ENCODE results near the gene DKK3.
A peak's percentile ranks its signal among the peaks of the same experiment; 100 is the strongest.

Gene DKK3

DNA sequence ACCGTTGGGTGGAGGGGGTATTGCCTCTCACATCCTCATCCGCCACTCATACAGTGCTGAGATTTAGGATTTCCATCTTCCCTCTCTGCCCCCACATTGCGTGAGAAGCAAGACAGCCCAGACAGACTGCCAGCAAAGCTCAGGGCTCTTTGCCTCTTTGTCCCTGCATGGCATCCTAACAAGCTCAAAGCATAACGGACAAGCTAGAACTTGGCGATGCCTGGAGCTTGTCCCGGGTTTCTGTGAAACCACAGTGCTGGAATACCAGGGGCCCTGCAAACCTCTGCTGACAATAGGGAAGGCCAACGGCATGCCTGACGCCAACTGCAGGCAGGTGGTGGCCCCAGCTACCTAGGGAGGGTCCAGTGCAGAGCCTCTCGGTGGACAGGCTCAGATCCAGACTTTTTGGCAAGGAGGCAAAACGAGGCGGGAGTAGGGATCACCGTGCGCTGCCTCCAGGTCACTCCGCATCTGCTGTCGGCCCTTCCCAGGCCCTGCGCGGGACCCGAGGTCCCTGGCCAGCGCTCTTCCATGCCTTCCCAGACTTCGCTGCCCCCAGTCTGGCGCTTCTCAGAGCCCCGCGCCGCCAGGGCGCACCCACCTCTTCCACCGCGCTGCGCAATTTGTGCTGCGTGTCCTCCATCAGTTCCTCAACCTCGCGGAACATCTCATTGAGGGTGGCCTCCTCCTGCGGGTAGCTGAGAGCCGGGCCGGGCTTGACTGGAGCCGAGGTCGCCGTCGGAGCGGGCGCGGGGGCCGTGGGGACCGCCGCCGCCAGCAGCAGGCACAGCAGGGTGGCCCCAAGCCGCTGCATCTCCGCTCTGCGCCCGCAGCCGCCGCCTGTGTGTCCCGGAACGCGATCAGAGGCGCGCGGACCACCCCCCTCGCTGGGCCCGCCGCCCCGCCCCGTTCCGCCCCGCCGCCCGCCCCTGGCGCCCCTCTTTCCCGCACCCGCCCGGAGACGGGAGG, at the start of gene DKK3:
Gene DKK3, minus strand, starts transcription at position 858 of the 969 bp plus-strand sequence. Its CDS starts 44 bp downstream, at position 814.
- no peak for DNase-seq (ENCODE audit: low read depth, low spot score)
- H3K9me3 ChIP-seq (ENCODE audit: low read depth, low read length): no peaks in the 10 kb centered on the region
- TF ChIP-seq EZH2 (IDR thresholded peaks at IDR 0.05) (no peak), POLR2AphosphoS5 (IDR thresholded peaks at IDR 0.05; ENCODE audit: borderline replicate concordance, low read depth, low read length) (no peak), FOXP2 (optimal IDR thresholded peaks at IDR 0.05; ENCODE audit: control extremely low read depth, extremely low read length, insufficient read depth) (no peak)
- peak within 1 kb of the TSS; percentile 15 for H3K9ac ChIP-seq (ENCODE audit: insufficient read length)
- no peaks in the 10 kb centered on the region for H3K36me3 ChIP-seq (ENCODE audit: insufficient read depth, low read length)
- no peak within 1 kb of the TSS for H3K27ac ChIP-seq
- H3K4me3 ChIP-seq: peak within 1 kb of the TSS; percentile 79

GRCh38 chr11:12057299-12057980, 49.0 kb upstream of the DKK3 start:
- no peak overlapping the region for H3K9ac ChIP-seq (ENCODE audit: insufficient read length)
- H3K27ac ChIP-seq: no peak overlapping the region
- DNase-seq (ENCODE audit: low read depth, low spot score): no peak
- H3K4me3 ChIP-seq: no peak overlapping the region
- TF ChIP-seq POLR2AphosphoS5 (IDR thresholded peaks at IDR 0.05; ENCODE audit: borderline replicate concordance, low read depth, low read length) (no peak), FOXP2 (optimal IDR thresholded peaks at IDR 0.05; ENCODE audit: control extremely low read depth, extremely low read length, insufficient read depth) (no peak), EZH2 (IDR thresholded peaks at IDR 0.05) (no peak)
- H3K9me3 ChIP-seq (ENCODE audit: low read depth, low read length): no peaks in the 10 kb centered on the region
- H3K36me3 ChIP-seq (ENCODE audit: insufficient read depth, low read length): no peaks in the 10 kb centered on the region

DNA sequence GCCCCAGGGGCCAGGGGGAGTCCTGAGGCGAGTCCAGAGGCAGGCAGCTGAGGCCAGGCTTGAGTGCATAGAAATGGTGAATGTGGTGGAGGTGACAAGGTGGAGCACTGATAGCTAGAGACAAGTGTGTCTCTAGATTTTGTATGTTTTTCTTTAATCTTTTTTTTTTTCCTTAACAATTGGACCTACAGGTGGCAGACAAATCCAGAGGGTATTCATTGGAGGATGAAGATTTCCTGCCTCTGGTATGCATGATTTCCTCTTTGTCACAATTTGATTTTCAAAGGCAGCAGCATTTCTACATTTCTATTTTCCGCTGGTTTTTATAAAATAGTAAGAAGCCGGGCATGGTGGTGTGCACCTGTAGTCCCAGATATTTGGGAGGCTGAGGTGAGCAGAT, 47.7 kb upstream of the DKK3 start:
- H3K9ac ChIP-seq (ENCODE audit: insufficient read length): no peak overlapping the region
- H3K27ac ChIP-seq: no peak overlapping the region
- TF ChIP-seq FOXP2 (optimal IDR thresholded peaks at IDR 0.05; ENCODE audit: control extremely low read depth, extremely low read length, insufficient read depth) (no peak), POLR2AphosphoS5 (IDR thresholded peaks at IDR 0.05; ENCODE audit: borderline replicate concordance, low read depth, low read length) (no peak), EZH2 (IDR thresholded peaks at IDR 0.05) (no peak)
- H3K36me3 ChIP-seq (ENCODE audit: insufficient read depth, low read length): no peaks in the 10 kb centered on the region
- no peak overlapping the region for H3K4me3 ChIP-seq
- H3K9me3 ChIP-seq (ENCODE audit: low read depth, low read length): no peaks in the 10 kb centered on the region
- no peak for DNase-seq (ENCODE audit: low read depth, low spot score)

DNA sequence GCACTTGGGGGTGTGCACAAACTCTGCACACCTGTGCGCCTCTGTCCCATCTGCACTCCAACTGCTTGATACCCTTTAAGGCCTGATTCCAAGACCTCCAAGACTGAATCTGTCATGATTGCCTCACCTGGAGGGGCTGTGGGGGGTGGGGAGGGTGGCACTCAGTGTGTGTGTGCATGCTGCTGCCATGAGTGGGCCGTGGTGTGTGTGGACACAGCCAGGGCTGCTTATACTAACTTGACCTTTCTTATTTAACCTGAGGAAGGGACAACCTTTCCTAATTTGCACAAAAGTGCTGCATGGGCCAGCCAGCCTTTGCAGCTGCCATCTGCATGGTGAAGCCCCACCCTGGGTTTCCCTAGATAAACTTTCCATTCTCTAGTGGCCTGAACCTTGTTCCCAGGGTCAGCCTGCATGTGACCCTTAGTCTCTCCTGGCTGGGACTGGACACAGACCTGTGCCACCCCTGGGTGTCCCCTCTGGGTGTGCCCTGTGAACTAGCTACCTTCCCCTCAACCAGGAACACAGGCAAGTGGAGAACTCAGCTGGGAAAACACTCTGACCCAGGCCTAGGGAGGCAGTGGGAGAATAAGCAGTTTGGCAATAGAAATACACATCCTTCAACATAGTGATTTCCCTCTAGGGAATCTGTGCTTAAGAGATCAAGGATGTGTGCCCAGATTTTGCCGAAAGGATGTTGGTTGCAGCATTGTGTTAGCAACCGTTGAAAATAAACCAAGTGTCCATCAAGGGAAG, 45.4 kb upstream of the DKK3 start:
- no peak overlapping the region for H3K4me3 ChIP-seq
- H3K36me3 ChIP-seq (ENCODE audit: insufficient read depth, low read length): no peaks in the 10 kb centered on the region
- H3K9ac ChIP-seq (ENCODE audit: insufficient read length): no peak overlapping the region
- no peak overlapping the region for H3K27ac ChIP-seq
- DNase-seq (ENCODE audit: low read depth, low spot score): no peak
- H3K9me3 ChIP-seq (ENCODE audit: low read depth, low read length): no peaks in the 10 kb centered on the region
- TF ChIP-seq EZH2 (IDR thresholded peaks at IDR 0.05) (no peak), POLR2AphosphoS5 (IDR thresholded peaks at IDR 0.05; ENCODE audit: borderline replicate concordance, low read depth, low read length) (no peak), FOXP2 (optimal IDR thresholded peaks at IDR 0.05; ENCODE audit: control extremely low read depth, extremely low read length, insufficient read depth) (no peak)

DNA sequence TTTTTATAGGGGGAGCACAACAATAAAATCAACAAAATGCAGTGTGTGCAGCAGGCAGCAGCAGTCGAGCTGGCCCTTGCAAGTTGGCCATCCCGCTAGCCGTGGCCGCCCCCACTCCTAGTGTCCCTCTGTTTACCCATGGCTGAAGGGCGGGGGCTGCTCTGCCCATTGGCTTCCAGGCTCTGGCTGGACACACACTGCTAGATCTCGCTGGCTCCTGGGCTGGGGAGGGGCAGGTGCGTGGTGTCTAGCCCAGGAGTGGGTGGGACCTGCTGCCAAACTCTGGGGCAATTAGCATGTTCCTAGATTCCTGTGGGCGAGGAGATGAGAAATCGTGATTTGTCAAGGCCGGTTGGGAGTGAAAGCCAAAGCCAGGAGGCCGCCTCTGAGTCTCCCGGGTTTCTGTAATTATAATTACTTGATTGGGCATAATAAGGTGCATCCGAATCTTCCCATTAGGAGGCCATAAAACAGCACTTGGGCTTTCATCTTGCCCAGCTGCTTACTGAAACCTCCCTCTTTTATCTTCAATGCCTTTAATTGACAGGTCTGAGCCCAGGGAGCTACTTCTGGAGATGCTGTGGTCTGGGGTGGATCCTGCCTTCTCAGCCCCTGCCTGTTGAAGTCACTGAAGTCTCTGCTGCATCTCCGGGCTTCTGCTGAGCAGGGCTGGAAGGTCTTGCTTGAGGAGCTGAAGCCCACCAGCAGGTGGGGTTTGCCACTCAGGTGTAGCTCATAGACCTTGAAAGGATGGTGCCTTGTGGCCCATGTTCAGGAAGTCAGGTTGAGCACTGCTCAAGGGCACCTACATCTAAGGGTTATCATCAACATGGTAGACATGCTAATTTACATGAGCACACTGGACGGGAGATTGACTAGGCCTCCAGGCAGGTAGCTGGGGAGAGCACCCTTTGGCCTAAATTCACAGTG, 44.5 kb upstream of the DKK3 start:
- Histone ChIP-seq H3K9ac (ENCODE audit: insufficient read length) (no peak overlapping the region), H3K9me3 (ENCODE audit: low read depth, low read length) (no peaks in the 10 kb centered on the region), H3K27ac (no peak overlapping the region), H3K4me3 (no peak overlapping the region), H3K36me3 (ENCODE audit: insufficient read depth, low read length) (no peaks in the 10 kb centered on the region)
- TF ChIP-seq FOXP2 (optimal IDR thresholded peaks at IDR 0.05; ENCODE audit: control extremely low read depth, extremely low read length, insufficient read depth): no peak
- no peak for TF ChIP-seq POLR2AphosphoS5 (IDR thresholded peaks at IDR 0.05; ENCODE audit: borderline replicate concordance, low read depth, low read length)
- TF ChIP-seq EZH2 (IDR thresholded peaks at IDR 0.05): no peak
- no peak for DNase-seq (ENCODE audit: low read depth, low spot score)

- DNase-seq (ENCODE audit: low read depth, low spot score): no peak
- Histone ChIP-seq H3K4me3 (no peak overlapping the region), H3K27ac (no peak overlapping the region), H3K9me3 (ENCODE audit: low read depth, low read length) (no peaks in the 10 kb centered on the region), H3K9ac (ENCODE audit: insufficient read length) (no peak overlapping the region), H3K36me3 (ENCODE audit: insufficient read depth, low read length) (no peaks in the 10 kb centered on the region)
- TF ChIP-seq EZH2 (IDR thresholded peaks at IDR 0.05) (no peak), POLR2AphosphoS5 (IDR thresholded peaks at IDR 0.05; ENCODE audit: borderline replicate concordance, low read depth, low read length) (no peak), FOXP2 (optimal IDR thresholded peaks at IDR 0.05; ENCODE audit: control extremely low read depth, extremely low read length, insufficient read depth) (no peak)
Measured at GRCh38 chr11:12051287-12051662, 42.8 kb upstream of the DKK3 start.

DNA sequence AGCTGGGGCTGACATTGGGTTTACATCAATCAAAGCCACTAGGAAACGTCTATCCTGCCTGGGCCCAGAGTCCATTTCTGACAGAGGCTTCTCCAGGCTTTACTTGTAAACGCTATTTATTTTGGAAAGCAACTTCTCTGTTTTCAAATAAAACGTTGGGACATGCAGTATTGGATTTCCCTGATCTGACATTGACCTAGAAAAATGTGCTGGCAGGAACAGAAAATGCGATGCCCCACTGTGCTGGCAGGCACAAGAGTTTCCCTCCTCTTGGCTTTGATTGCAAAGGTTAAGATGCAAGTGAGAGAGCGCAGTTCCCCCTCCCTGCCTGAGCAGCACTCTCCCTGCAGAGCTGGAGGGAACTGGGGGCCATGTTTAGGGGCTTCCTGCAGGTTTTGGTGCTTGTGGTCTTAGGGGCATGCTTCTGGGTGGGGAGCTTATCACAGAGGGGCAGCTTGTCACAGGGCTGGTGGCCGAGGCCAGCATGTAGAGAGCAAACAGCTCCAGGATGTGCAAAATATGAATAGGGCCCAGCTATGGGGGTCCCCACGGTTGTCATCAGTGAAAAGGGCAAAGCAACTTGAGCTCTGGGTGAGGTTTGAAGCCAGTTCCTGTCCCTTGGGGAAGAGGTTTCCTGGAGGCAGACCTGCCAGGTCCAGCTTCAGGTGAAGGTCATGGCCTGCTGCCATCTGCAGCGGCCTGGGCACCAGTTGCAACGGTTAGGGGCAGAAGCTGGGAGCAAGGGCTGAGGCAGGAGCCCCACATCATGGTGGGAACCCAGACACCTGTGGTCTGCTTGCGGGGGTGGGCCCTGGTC, 42.3 kb upstream of the DKK3 start:
- no peaks in the 10 kb centered on the region for H3K9me3 ChIP-seq (ENCODE audit: low read depth, low read length)
- no peak overlapping the region for H3K9ac ChIP-seq (ENCODE audit: insufficient read length)
- H3K4me3 ChIP-seq: no peak overlapping the region
- no peak overlapping the region for H3K27ac ChIP-seq
- H3K36me3 ChIP-seq (ENCODE audit: insufficient read depth, low read length): no peaks in the 10 kb centered on the region
- TF ChIP-seq EZH2 (IDR thresholded peaks at IDR 0.05) (no peak), FOXP2 (optimal IDR thresholded peaks at IDR 0.05; ENCODE audit: control extremely low read depth, extremely low read length, insufficient read depth) (no peak), POLR2AphosphoS5 (IDR thresholded peaks at IDR 0.05; ENCODE audit: borderline replicate concordance, low read depth, low read length) (no peak)
- DNase-seq (ENCODE audit: low read depth, low spot score): no peak

All from SK-N-MC (cell line).